ENCODE measurements around the gene ELN.

DNA sequence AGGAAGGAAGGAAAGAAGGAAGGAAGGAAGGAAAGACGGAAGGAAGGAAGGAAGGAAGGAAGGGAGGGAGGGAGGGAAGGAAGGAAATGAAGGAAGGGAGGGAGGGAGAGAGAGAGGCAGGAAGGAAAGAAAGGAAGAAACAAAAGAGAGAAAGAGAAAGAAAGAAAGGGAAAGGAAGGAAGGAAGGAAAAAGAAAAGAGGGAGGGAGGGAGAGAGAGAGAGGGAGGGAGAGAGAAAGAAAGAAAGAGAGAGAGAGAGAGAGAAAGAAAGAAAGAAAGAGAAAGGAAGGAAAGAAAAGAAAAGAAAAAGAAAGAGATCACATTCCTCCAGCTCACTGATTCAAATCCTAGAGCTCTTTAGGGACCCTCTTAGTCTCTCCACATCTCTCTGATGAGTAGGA is 24.7 kb downstream of the ELN start:
- TF ChIP-seq, protein P1, sequence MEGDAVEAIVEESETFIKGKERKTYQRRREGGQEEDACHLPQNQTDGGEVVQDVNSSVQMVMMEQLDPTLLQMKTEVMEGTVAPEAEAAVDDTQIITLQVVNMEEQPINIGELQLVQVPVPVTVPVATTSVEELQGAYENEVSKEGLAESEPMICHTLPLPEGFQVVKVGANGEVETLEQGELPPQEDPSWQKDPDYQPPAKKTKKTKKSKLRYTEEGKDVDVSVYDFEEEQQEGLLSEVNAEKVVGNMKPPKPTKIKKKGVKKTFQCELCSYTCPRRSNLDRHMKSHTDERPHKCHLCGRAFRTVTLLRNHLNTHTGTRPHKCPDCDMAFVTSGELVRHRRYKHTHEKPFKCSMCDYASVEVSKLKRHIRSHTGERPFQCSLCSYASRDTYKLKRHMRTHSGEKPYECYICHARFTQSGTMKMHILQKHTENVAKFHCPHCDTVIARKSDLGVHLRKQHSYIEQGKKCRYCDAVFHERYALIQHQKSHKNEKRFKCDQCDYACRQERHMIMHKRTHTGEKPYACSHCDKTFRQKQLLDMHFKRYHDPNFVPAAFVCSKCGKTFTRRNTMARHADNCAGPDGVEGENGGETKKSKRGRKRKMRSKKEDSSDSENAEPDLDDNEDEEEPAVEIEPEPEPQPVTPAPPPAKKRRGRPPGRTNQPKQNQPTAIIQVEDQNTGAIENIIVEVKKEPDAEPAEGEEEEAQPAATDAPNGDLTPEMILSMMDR (IDR thresholded peaks at IDR 0.05 in 2 of 3, conservative IDR thresholded peaks at IDR 0.05 in 1 of 3; ENCODE audit: insufficient read depth in 2 of 3, low read depth in 1 of 3, low read length in 3 of 3): no peak
- TF ChIP-seq ZNF3 (CRISPR knock-in tag; IDR thresholded peaks at IDR 0.05) (no peak), FIP1L1 (IDR thresholded peaks at IDR 0.05; ENCODE audit: low read depth, low read length, poor library complexity, severe bottlenecking) (no peak)
